Measurements from ENCODE around the gene AJAP1.

DNA sequence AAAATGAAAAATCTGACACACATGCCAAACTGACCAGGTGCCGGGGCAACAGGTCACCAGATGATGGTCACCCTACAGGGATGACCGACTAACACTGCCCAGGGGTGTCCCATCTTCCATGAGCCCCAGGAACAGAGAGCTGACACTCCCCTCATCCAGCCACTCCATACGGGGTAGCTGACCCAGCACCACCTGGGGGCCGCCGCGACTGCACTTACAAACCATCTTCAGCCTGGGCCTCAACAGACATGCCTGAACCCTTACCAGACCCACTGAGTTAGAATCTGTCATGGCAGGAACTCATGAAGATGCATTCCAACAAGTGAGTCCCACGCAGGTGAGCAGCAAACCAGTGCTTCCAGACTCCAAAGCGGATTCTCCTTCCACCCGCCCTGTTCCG is 31.6 kb upstream of the AJAP1 start:
- TF ChIP-seq POLR2AphosphoS5 (IDR thresholded peaks at IDR 0.05; ENCODE audit: low read length) (no peak), EP300 (IDR thresholded peaks at IDR 0.05; ENCODE audit: borderline replicate concordance in 1 of 2, control insufficient read depth in 1 of 2, low read depth in 2 of 2, low read length in 2 of 2) (no peak), NBN (IDR thresholded peaks at IDR 0.05) (no peak), MAX (IDR thresholded peaks at IDR 0.05; ENCODE audit: low read depth, low read length) (no peak), SIN3A (IDR thresholded peaks at IDR 0.05; ENCODE audit: low read depth, low read length) (no peak), GABPA (IDR thresholded peaks at IDR 0.05; ENCODE audit: low read depth) (no peak), SREBF2 (IDR thresholded peaks at IDR 0.05; ENCODE audit: low read length) (no peak), CREM (IDR thresholded peaks at IDR 0.05; ENCODE audit: low read depth) (no peak), MEF2A (IDR thresholded peaks at IDR 0.05; ENCODE audit: insufficient read depth, low read depth, low read length) (no peak)
- TF ChIP-seq, protein P1, sequence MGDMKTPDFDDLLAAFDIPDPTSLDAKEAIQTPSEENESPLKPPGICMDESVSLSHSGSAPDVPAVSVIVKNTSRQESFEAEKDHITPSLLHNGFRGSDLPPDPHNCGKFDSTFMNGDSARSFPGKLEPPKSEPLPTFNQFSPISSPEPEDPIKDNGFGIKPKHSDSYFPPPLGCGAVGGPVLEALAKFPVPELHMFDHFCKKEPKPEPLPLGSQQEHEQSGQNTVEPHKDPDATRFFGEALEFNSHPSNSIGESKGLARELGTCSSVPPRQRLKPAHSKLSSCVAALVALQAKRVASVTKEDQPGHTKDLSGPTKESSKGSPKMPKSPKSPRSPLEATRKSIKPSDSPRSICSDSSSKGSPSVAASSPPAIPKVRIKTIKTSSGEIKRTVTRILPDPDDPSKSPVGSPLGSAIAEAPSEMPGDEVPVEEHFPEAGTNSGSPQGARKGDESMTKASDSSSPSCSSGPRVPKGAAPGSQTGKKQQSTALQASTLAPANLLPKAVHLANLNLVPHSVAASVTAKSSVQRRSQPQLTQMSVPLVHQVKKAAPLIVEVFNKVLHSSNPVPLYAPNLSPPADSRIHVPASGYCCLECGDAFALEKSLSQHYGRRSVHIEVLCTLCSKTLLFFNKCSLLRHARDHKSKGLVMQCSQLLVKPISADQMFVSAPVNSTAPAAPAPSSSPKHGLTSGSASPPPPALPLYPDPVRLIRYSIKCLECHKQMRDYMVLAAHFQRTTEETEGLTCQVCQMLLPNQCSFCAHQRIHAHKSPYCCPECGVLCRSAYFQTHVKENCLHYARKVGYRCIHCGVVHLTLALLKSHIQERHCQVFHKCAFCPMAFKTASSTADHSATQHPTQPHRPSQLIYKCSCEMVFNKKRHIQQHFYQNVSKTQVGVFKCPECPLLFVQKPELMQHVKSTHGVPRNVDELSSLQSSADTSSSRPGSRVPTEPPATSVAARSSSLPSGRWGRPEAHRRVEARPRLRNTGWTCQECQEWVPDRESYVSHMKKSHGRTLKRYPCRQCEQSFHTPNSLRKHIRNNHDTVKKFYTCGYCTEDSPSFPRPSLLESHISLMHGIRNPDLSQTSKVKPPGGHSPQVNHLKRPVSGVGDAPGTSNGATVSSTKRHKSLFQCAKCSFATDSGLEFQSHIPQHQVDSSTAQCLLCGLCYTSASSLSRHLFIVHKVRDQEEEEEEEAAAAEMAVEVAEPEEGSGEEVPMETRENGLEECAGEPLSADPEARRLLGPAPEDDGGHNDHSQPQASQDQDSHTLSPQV (IDR thresholded peaks at IDR 0.05), result no peak
- TF ChIP-seq, protein P2, sequence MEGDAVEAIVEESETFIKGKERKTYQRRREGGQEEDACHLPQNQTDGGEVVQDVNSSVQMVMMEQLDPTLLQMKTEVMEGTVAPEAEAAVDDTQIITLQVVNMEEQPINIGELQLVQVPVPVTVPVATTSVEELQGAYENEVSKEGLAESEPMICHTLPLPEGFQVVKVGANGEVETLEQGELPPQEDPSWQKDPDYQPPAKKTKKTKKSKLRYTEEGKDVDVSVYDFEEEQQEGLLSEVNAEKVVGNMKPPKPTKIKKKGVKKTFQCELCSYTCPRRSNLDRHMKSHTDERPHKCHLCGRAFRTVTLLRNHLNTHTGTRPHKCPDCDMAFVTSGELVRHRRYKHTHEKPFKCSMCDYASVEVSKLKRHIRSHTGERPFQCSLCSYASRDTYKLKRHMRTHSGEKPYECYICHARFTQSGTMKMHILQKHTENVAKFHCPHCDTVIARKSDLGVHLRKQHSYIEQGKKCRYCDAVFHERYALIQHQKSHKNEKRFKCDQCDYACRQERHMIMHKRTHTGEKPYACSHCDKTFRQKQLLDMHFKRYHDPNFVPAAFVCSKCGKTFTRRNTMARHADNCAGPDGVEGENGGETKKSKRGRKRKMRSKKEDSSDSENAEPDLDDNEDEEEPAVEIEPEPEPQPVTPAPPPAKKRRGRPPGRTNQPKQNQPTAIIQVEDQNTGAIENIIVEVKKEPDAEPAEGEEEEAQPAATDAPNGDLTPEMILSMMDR (IDR thresholded peaks at IDR 0.05 in 2 of 3, conservative IDR thresholded peaks at IDR 0.05 in 1 of 3; ENCODE audit: control insufficient read depth in 2 of 3, extremely low read depth in 1 of 3, insufficient read depth in 1 of 3, low read depth in 3 of 3, low read length in 3 of 3), result no peak
